ENCODE measurements around the gene TXNL1.

TXNL1 gene

DNA sequence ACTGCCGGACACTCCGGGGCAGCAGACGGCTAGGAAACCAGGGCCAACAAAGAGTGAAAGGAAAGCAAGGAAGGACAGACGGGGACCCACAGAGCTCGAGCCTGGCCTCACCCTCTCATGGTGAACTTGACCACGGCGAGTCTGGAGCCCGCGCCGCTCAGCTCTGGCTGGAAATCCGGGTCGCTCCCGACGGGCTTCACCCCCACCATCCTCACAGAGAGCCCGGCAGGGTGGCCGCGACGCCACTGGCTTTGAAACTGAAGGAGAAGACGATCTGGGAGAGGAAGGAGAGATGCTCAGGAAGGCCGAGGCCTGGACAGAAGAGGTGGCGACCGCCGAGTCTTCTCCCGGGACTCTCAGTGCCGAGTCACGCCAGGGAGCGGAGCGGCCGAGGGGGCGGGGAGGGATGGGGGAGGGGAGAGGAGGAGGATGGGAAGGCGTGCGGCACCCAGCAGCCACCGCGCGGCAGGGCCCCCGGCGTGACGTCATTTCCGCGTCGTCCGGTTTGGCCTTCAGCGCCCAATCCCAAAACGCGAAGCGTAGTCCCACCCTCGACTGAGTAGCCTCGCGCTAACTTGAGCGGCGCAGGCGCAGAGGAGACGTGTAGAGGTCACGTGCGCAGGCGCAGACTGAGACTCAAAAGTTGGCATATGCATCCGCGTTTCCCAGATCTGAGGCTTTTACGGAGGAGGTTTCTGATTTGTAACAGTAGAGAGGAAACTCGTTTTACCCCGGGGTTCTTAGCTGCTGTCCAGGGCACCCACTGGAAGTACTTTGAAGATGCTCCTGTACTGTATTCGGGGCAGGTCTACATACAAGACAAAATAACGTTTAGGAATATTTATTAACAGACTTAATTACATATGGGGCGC lies at the start of gene TXNL1:
Gene TXNL1 (minus strand): TSS at position 361 of the 872 bp plus-strand sequence. CDS start 152 bp downstream, at position 209.
- peaks cover 14% of the 10 kb centered on the region for H3K4me1 ChIP-seq (ENCODE audit: control insufficient read depth, low read depth, low read length)
- H3K9me3 ChIP-seq (ENCODE audit: control insufficient read depth, low read depth, low read length), result no peaks in the 10 kb centered on the region
- peaks cover 8% of the 10 kb centered on the region for H3K36me3 ChIP-seq (ENCODE audit: control insufficient read depth, low read depth, low read length)
- peak within 1 kb of the TSS; percentile 92 for H3K9ac ChIP-seq (ENCODE audit: low read length)
- H3K27ac ChIP-seq (ENCODE audit: low read length), result peak within 1 kb of the TSS; percentile 90
- no peaks in the 10 kb centered on the region for H3K27me3 ChIP-seq (ENCODE audit: control insufficient read depth, insufficient read depth, low read length)
- peak within 1 kb of the TSS; percentile 76 for H3K4me3 ChIP-seq (ENCODE audit: low read length)

DNA sequence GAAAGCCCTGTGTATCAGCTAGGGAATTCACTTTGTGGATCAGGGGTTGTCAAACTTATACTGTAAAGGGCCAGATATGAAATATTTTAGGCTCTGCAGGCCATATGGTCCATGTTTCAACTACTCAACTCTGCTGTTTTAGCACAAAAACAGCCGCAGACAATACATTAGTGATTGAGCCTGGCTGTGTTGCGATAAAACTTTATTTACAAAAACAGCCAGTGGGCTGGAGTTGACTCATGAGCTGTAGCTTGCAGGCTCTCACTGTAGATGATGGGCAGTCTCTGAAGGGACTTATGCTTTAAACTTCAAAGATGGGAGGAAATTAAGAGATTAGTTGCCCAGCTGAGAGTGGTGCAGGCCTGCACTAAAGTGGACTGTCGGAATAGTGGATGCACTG lies 45.9 kb upstream of the TXNL1 start:
- Histone ChIP-seq H3K27ac (ENCODE audit: low read length) (no peak overlapping the region), H3K27me3 (ENCODE audit: control insufficient read depth, insufficient read depth, low read length) (no peaks in the 10 kb centered on the region), H3K4me3 (ENCODE audit: low read length) (no peak overlapping the region), H3K9me3 (ENCODE audit: control insufficient read depth, low read depth, low read length) (no peaks in the 10 kb centered on the region), H3K4me1 (ENCODE audit: control insufficient read depth, low read depth, low read length) (no peaks in the 10 kb centered on the region), H3K9ac (ENCODE audit: low read length) (no peak overlapping the region), H3K36me3 (ENCODE audit: control insufficient read depth, low read depth, low read length) (no peaks in the 10 kb centered on the region)

DNA sequence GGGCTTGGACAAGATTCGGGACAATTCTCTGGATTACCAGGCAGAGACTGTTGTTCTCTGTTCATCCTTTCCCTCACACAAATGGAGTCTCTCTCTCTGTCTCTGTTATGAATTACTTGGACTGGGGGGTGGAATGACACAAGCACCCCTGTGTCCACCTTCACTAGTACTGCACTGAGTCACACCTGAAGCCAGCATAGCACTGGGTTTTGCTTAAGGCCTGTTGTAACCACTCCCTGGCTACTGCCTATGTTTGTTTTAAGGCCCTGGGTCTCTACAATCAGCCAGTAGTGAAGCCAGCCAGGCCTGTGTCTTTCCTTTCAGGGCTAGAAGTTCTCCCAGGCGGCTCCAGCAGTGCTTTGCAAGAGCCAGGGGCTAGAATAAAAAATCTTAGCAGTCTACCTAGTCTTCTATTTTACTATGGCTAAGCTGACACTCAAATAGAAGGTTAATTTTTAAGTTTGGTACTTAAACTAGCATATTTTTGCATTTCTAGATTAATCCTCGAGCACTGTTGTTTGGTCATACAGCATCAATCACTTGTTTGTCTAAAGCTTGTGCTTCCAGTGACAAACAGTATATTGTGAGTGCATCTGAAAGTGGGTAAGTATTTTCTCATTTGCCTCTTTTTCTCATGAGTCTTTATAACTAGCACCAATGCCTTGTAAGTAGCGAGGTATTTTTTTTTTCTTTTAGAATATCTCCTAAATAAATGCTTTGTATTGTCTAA lies 40.6 kb upstream of the TXNL1 start:
- H3K9ac ChIP-seq (ENCODE audit: low read length), result no peak overlapping the region
- H3K4me1 ChIP-seq (ENCODE audit: control insufficient read depth, low read depth, low read length), result no peaks in the 10 kb centered on the region
- H3K36me3 ChIP-seq (ENCODE audit: control insufficient read depth, low read depth, low read length), result no peaks in the 10 kb centered on the region
- no peak overlapping the region for H3K27ac ChIP-seq (ENCODE audit: low read length)
- H3K27me3 ChIP-seq (ENCODE audit: control insufficient read depth, insufficient read depth, low read length), result no peaks in the 10 kb centered on the region
- H3K4me3 ChIP-seq (ENCODE audit: low read length), result no peak overlapping the region
- no peaks in the 10 kb centered on the region for H3K9me3 ChIP-seq (ENCODE audit: control insufficient read depth, low read depth, low read length)

DNA sequence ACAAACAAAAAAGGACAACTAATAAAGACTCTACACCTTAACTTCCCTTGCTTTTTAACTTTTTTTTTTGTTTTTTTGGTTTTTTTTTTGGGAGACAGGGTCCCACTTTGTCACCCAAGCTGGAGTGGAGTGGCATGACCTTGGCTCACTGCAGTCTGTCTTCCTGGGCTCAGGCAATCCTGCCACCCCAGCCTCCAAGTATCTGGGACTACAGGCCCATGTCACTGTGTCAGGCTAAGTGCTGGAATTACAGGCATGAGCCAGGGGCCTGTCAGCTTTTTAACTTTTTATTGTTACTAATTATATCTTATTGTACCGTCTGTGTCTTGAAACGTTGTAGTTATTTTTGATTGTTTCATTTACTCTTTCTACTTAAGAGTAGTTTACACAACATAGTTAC lies 38.2 kb upstream of the TXNL1 start:
- H3K4me1 ChIP-seq (ENCODE audit: control insufficient read depth, low read depth, low read length), result no peaks in the 10 kb centered on the region
- no peaks in the 10 kb centered on the region for H3K36me3 ChIP-seq (ENCODE audit: control insufficient read depth, low read depth, low read length)
- H3K9ac ChIP-seq (ENCODE audit: low read length), result no peak overlapping the region
- no peaks in the 10 kb centered on the region for H3K27me3 ChIP-seq (ENCODE audit: control insufficient read depth, insufficient read depth, low read length)
- H3K4me3 ChIP-seq (ENCODE audit: low read length), result no peak overlapping the region
- H3K27ac ChIP-seq (ENCODE audit: low read length), result no peak overlapping the region
- H3K9me3 ChIP-seq (ENCODE audit: control insufficient read depth, low read depth, low read length), result no peaks in the 10 kb centered on the region

DNA sequence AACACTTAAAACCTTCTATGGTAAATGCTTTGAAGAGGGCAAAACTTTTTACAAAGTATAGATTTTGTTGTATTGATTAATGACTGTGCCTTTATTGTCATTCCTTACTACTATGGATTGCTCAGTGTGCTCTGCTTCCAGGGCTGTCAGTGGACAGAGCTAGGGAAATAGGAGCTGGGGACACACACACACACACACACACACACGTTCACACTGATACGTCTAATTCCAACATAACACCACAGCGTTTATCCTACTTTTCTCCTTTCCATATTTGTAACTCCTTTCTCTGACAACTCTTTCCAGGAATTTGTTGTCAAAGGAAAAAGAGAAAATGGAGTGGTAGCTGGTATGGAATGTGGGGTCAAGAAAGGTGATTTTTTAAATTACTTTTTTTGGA lies 34.6 kb upstream of the TXNL1 start:
- no peaks in the 10 kb centered on the region for H3K9me3 ChIP-seq (ENCODE audit: control insufficient read depth, low read depth, low read length)
- no peaks in the 10 kb centered on the region for H3K4me1 ChIP-seq (ENCODE audit: control insufficient read depth, low read depth, low read length)
- no peaks in the 10 kb centered on the region for H3K36me3 ChIP-seq (ENCODE audit: control insufficient read depth, low read depth, low read length)
- H3K4me3 ChIP-seq (ENCODE audit: low read length), result no peak overlapping the region
- H3K27me3 ChIP-seq (ENCODE audit: control insufficient read depth, insufficient read depth, low read length), result no peaks in the 10 kb centered on the region
- H3K9ac ChIP-seq (ENCODE audit: low read length), result no peak overlapping the region
- no peak overlapping the region for H3K27ac ChIP-seq (ENCODE audit: low read length)

DNA sequence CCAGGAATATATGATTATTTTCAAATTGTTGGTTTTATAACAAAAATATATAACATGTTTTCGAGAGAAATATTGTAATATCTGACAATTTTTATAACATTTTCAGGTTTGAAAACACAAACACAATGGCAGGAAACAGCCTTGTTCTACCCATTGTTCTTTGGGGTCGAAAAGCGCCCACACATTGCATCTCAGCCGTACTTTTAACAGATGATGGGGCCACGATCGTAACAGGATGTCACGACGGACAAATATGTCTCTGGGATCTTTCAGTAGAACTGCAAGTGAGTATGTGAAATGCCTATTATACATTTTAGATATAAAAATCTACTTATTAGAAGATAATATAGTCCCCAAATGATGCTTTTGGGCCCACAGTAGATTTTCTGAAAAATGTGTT lies 34.0 kb upstream of the TXNL1 start:
- no peaks in the 10 kb centered on the region for H3K27me3 ChIP-seq (ENCODE audit: control insufficient read depth, insufficient read depth, low read length)
- no peaks in the 10 kb centered on the region for H3K4me1 ChIP-seq (ENCODE audit: control insufficient read depth, low read depth, low read length)
- H3K9ac ChIP-seq (ENCODE audit: low read length), result no peak overlapping the region
- H3K27ac ChIP-seq (ENCODE audit: low read length), result no peak overlapping the region
- H3K36me3 ChIP-seq (ENCODE audit: control insufficient read depth, low read depth, low read length), result no peaks in the 10 kb centered on the region
- no peak overlapping the region for H3K4me3 ChIP-seq (ENCODE audit: low read length)
- H3K9me3 ChIP-seq (ENCODE audit: control insufficient read depth, low read depth, low read length), result no peaks in the 10 kb centered on the region

DNA sequence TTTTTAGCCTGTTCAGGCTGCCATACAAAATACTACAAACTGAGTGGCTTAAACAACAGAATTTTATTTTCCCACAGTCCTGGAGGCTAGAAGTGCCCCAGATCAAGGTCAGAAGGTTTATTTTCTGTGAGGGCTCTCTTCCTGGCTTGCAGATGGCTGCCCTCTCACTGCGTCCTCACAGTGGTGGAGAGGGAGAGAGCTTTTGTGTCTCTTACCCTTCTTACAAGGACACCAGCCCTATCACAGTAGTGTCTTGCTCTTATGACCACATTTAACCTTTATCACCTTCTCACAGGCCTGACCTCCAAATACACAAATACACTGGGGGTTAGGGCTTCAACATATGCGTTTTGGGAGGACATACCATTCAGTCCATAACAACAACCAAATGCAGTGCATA lies 24.5 kb upstream of the TXNL1 start:
- H3K9me3 ChIP-seq (ENCODE audit: control insufficient read depth, low read depth, low read length), result no peaks in the 10 kb centered on the region
- no peak overlapping the region for H3K27ac ChIP-seq (ENCODE audit: low read length)
- H3K9ac ChIP-seq (ENCODE audit: low read length), result no peak overlapping the region

DNA sequence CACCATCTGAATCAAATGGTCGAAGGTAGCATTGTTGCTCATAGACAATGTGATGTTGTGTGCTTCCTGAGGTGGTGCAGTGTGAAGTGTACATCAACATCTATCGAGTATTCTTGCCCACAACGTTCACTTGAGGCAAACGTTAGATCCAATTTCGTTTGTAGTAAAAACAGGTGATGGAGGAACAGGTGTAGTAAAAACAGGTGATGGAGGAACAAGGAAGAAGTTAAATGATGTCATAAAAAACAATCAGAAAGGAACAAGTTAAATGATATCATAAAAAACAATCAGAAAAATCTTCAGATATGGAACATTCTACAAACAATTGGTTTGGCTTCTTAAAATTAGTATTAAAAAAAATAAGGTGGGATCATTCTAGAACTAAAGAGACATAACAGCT lies 24.1 kb upstream of the TXNL1 start:
- H3K27me3 ChIP-seq (ENCODE audit: control insufficient read depth, insufficient read depth, low read length), result no peaks in the 10 kb centered on the region
- no peaks in the 10 kb centered on the region for H3K9me3 ChIP-seq (ENCODE audit: control insufficient read depth, low read depth, low read length)
- H3K36me3 ChIP-seq (ENCODE audit: control insufficient read depth, low read depth, low read length), result no peaks in the 10 kb centered on the region
- H3K27ac ChIP-seq (ENCODE audit: low read length), result no peak overlapping the region
- H3K9ac ChIP-seq (ENCODE audit: low read length), result no peak overlapping the region
- H3K4me1 ChIP-seq (ENCODE audit: control insufficient read depth, low read depth, low read length), result no peaks in the 10 kb centered on the region
- H3K4me3 ChIP-seq (ENCODE audit: low read length), result no peak overlapping the region

More for the DNA sequence above, 24.5 kb upstream of the TXNL1 start:
- Histone ChIP-seq H3K36me3 (ENCODE audit: control insufficient read depth, low read depth, low read length) (no peaks in the 10 kb centered on the region), H3K4me1 (ENCODE audit: control insufficient read depth, low read depth, low read length) (no peaks in the 10 kb centered on the region), H3K27me3 (ENCODE audit: control insufficient read depth, insufficient read depth, low read length) (no peaks in the 10 kb centered on the region), H3K4me3 (ENCODE audit: low read length) (no peak overlapping the region)

DNA sequence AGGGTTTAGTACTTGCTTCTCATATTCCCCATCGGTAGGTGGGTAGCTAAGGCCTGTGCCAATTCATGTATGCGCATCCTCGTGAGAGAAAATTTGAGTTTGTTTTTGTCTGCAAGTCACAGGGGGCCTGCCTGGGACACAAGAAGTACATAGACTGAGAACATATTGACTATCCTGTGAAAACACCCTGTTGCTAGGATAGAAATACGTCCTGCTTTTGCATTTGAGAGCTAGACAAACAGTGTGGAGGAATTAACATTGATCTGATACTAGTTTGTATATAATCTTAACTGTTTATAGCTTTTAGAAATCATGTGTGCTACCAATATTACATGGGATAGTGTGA lies 23.6 kb upstream of the TXNL1 start:
- Histone ChIP-seq H3K4me1 (ENCODE audit: control insufficient read depth, low read depth, low read length) (no peaks in the 10 kb centered on the region), H3K9me3 (ENCODE audit: control insufficient read depth, low read depth, low read length) (no peaks in the 10 kb centered on the region), H3K36me3 (ENCODE audit: control insufficient read depth, low read depth, low read length) (no peaks in the 10 kb centered on the region), H3K27ac (ENCODE audit: low read length) (no peak overlapping the region), H3K4me3 (ENCODE audit: low read length) (no peak overlapping the region), H3K27me3 (ENCODE audit: control insufficient read depth, insufficient read depth, low read length) (no peaks in the 10 kb centered on the region), H3K9ac (ENCODE audit: low read length) (no peak overlapping the region)

DNA sequence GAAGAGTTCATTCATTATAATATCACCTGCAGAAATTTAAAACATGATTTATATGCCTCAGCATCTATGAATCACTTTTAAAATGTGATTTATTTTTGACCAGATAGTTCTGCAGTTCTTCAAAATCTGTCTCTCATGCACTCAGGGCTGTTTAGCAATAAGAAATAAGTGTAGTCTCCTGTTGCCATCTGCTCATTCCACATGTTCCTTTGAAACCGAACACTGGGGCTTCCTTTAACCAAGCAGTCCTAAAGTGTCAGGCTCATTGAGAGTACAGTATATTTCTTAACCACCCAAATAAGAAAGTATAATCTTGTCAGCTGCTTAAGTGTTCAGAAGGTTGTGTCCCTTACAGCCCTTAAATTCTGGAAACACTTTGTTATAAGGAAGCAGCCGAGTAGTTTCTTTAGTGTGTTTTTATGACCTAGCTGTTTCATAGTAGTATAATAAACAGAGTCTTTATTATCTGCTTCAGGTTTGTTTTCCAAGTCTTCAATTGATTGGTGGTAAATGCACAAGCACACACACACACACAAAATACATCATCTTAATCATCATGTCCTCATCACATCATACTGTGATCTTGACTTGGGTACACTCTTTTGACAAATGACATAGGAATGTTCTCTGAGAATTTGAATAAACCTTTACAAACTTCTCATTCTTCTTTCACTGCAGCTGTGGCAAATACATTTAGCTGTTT lies 23.1 kb upstream of the TXNL1 start:
- no peaks in the 10 kb centered on the region for H3K36me3 ChIP-seq (ENCODE audit: control insufficient read depth, low read depth, low read length)
- no peak overlapping the region for H3K9ac ChIP-seq (ENCODE audit: low read length)
- H3K4me3 ChIP-seq (ENCODE audit: low read length), result no peak overlapping the region
- H3K27ac ChIP-seq (ENCODE audit: low read length), result no peak overlapping the region
- no peaks in the 10 kb centered on the region for H3K4me1 ChIP-seq (ENCODE audit: control insufficient read depth, low read depth, low read length)
- no peaks in the 10 kb centered on the region for H3K9me3 ChIP-seq (ENCODE audit: control insufficient read depth, low read depth, low read length)
- no peaks in the 10 kb centered on the region for H3K27me3 ChIP-seq (ENCODE audit: control insufficient read depth, insufficient read depth, low read length)

DNA sequence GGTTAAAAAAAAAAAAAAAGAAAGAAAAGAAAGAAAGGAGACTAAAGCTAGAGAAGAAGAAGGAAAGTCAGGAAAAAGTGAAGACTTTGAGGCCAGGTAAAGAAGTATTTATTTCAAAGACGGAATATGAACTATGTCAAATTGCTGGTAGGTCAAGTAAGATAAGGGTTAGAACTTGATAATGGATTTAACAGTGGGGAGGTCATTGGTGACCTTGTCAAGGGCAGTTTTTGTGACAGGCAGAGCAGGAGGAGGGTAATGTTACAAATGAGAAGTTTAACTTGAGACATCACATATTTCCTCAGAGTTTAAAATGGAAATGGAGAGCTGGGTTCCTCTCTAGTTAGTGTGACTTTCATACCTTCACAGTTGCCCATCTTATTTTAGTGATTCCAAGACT lies 22.3 kb upstream of the TXNL1 start:
- H3K4me1 ChIP-seq (ENCODE audit: control insufficient read depth, low read depth, low read length), result no peaks in the 10 kb centered on the region
- H3K4me3 ChIP-seq (ENCODE audit: low read length), result no peak overlapping the region
- H3K9ac ChIP-seq (ENCODE audit: low read length), result no peak overlapping the region
- no peak overlapping the region for H3K27ac ChIP-seq (ENCODE audit: low read length)
- no peaks in the 10 kb centered on the region for H3K27me3 ChIP-seq (ENCODE audit: control insufficient read depth, insufficient read depth, low read length)
- no peaks in the 10 kb centered on the region for H3K9me3 ChIP-seq (ENCODE audit: control insufficient read depth, low read depth, low read length)
- no peaks in the 10 kb centered on the region for H3K36me3 ChIP-seq (ENCODE audit: control insufficient read depth, low read depth, low read length)

All from iPS-18a (cell line).